Neural cell (in vitro differentiated cells): ENCODE measurements around the gene CD200. TPM values are rescaled to one million over a fixed set of nuclear protein-coding genes. Genes with fewer than 3 reads are reported as not detected.

ENCODE experiments used
- H2AFZ ChIP-seq: fragments of 200-600, 300-800 bp; sonication (generic), shearing (Covaris generic); 2 replicates; pipeline ENCODE4 v1.6.0; 2014; ENCODE audit warnings: low read depth, mild to moderate bottlenecking, antibody characterized with exemption, low read length, moderate library complexity
- H3F3A ChIP-seq: fragments of 200-600 bp; shearing (Covaris generic); 2 replicates; pipeline ENCODE4 v1.6.1; 2016; ENCODE audit warnings: mild to moderate bottlenecking, moderate library complexity, mixed read lengths, antibody characterized with exemption, low read length; ENCODE audit not compliant: insufficient read depth, poor library complexity, severe bottlenecking
- H3K27ac ChIP-seq: fragments of 200-600, 300-800 bp; sonication (generic), shearing (Covaris generic); 2 replicates; pipeline ENCODE4 v1.5.1; 2014; ENCODE audit warnings: mild to moderate bottlenecking, low read length, moderate library complexity
- H3K27me3 ChIP-seq: fragments of 300-800, 200-600 bp; sonication (generic), shearing (Covaris generic); 2 replicates; pipeline ENCODE4 v1.6.0; 2014; ENCODE audit warnings: mild to moderate bottlenecking, low read depth, low read length, moderate library complexity; ENCODE audit not compliant: insufficient read depth
- H3K36me3 ChIP-seq: fragments of 300-800, 200-600 bp; sonication (generic), shearing (Covaris generic); 2 replicates; pipeline ENCODE4 v1.5.1; 2014; ENCODE audit warnings: mild to moderate bottlenecking, antibody characterized with exemption, low read length, moderate library complexity; ENCODE audit not compliant: insufficient read depth
- H3K4me2 ChIP-seq: fragments of 300-800, 200-600 bp; sonication (generic), shearing (Covaris generic); 2 replicates; pipeline ENCODE4 v1.6.0; 2014; ENCODE audit warnings: mild to moderate bottlenecking, low read length
- H3K4me3 ChIP-seq: fragments of 300-800, 200-600 bp; sonication (generic), shearing (Covaris generic); 2 replicates; pipeline ENCODE4 v1.5.1; 2014; ENCODE audit warnings: mild to moderate bottlenecking, low read length, moderate library complexity
- H3K79me2 ChIP-seq: fragments of 200-600 bp; shearing (Covaris generic); replicated peaks from 2 replicates; pipeline ENCODE4 v1.6.0; 2014; ENCODE audit warnings: mild to moderate bottlenecking, low read length, moderate library complexity; ENCODE audit not compliant: insufficient read depth
- H3K9ac ChIP-seq: fragments of 300-800, 200-600 bp; sonication (generic), shearing (Covaris generic); 2 replicates; pipeline ENCODE4 v1.6.1; 2016; ENCODE audit warnings: mild to moderate bottlenecking, low read length, mixed read lengths
- H3K9me2 ChIP-seq: fragments of 200-600 bp; shearing (Covaris generic); 2 replicates; pipeline ENCODE4 v1.6.1; 2016; ENCODE audit warnings: mild to moderate bottlenecking, low read length, mixed read lengths; ENCODE audit not compliant: insufficient read depth
- H3K9me3 ChIP-seq: fragments of 200-600, 300-800 bp; sonication (generic), shearing (Covaris generic); 2 replicates; pipeline ENCODE4 v1.6.1; 2016; ENCODE audit warnings: mild to moderate bottlenecking, mixed run types, low read length, moderate library complexity, mixed read lengths
- H4K20me1 ChIP-seq: fragments of 200-600 bp; shearing (Covaris generic); 2 replicates; pipeline ENCODE4 v1.6.1; 2016; ENCODE audit warnings: mild to moderate bottlenecking, mixed run types; ENCODE audit not compliant: insufficient read depth
- EP300 ChIP-seq: fragments of 450-650 bp; conservative IDR thresholded peaks from 2 replicates; pipeline ENCODE4 v1.6.1; 2014; ENCODE audit warnings: antibody characterized with exemption, mild to moderate bottlenecking, moderate library complexity; ENCODE audit not compliant: poor library complexity, severe bottlenecking
- EZH2 ChIP-seq: fragments of 200-600, 300-800 bp; shearing (Covaris generic), sonication (generic); IDR thresholded peaks from 2 replicates; pipeline ENCODE4 v1.6.1; 2014; ENCODE audit warnings: antibody characterized with exemption, low read length, borderline replicate concordance, mild to moderate bottlenecking; ENCODE audit not compliant: insufficient read depth, poor library complexity, severe bottlenecking
- MXI1 ChIP-seq: fragments of 450-650 bp; conservative IDR thresholded peaks from 2 replicates; pipeline ENCODE4 v1.6.1; 2014; ENCODE audit warnings: antibody characterized with exemption, mild to moderate bottlenecking; ENCODE audit not compliant: poor library complexity, severe bottlenecking
- POLR2AphosphoS5 ChIP-seq: IDR thresholded peaks from 2 replicates; pipeline ENCODE4 v1.6.1; 2012
- RAD21 ChIP-seq: fragments of 450-650 bp; conservative IDR thresholded peaks from 2 replicates; pipeline ENCODE4 v1.6.1; 2014; ENCODE audit warnings: antibody characterized with exemption, mild to moderate bottlenecking, moderate library complexity
- SMC3 ChIP-seq: fragments of 450-650 bp; conservative IDR thresholded peaks from 2 replicates; pipeline ENCODE4 v1.6.1; 2014; ENCODE audit warnings: antibody characterized with exemption, mild to moderate bottlenecking, moderate library complexity; ENCODE audit not compliant: poor library complexity
- TAF1 ChIP-seq: IDR thresholded peaks from 2 replicates; pipeline ENCODE4 v1.6.1; 2012; ENCODE audit warnings: low read depth
- polyA plus RNA-seq: library from polyadenylated mRNA; depleted of rRNA; stranded (reverse); fragments of >200 nt; gene quantifications from 2 replicates; pipeline ENCODE4 v1.2.3, GENCODE V29; 2014
- TF ChIP-seq, protein P1 (sequence below): fragments of 450-650 bp; IDR thresholded peaks from 2 replicates; pipeline ENCODE4 v1.5.1; 2014; ENCODE audit warnings: antibody characterized with exemption, mild to moderate bottlenecking, moderate library complexity; ENCODE audit not compliant: poor library complexity, severe bottlenecking
- TF ChIP-seq, protein P2 (sequence below): IDR thresholded peaks from 2 replicates; pipeline ENCODE4 v1.6.1; 2012; ENCODE audit warnings: borderline replicate concordance

CD200 gene
- polyA plus RNA-seq, 1 donor from 2014 or later = 174 TPM

DNA sequence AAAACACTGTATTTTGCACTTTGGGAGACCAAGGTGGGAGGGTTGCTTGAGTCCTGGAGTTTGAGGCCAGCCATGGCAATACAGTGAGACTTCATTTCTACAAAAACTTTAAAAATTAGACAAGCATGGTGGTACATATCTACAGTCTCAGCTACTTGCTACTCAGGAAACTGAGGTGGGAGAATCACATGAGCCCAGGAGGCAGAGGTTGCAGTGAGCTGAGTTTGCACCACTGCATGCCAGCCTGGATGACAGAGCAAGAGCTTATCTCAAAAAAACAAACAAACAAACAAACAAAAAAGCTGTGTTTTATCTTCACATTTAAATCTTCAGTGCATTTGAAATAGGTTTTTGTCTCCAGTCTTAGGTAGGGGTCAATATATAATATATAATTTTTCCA is 34.2 kb upstream of the CD200 start:
- Histone ChIP-seq H3K4me2 (no peak overlapping the region), H3F3A (no peaks in the 10 kb centered on the region), H4K20me1 (no peaks in the 10 kb centered on the region), H3K9me2 (no peaks in the 10 kb centered on the region), H2AFZ (no peak overlapping the region), H3K9ac (no peak overlapping the region), H3K36me3 (no peaks in the 10 kb centered on the region), H3K9me3 (no peaks in the 10 kb centered on the region), H3K79me2 (no peaks in the 10 kb centered on the region), H3K27ac (no peak overlapping the region), H3K27me3 (no peaks in the 10 kb centered on the region), H3K4me3 (no peak overlapping the region)
- TF ChIP-seq POLR2AphosphoS5 (no peak), EP300 (no peak), SMC3 (no peak), TAF1 (no peak), EZH2 (no peak), RAD21 (no peak), MXI1 (no peak)
- TF ChIP-seq, protein P1, sequence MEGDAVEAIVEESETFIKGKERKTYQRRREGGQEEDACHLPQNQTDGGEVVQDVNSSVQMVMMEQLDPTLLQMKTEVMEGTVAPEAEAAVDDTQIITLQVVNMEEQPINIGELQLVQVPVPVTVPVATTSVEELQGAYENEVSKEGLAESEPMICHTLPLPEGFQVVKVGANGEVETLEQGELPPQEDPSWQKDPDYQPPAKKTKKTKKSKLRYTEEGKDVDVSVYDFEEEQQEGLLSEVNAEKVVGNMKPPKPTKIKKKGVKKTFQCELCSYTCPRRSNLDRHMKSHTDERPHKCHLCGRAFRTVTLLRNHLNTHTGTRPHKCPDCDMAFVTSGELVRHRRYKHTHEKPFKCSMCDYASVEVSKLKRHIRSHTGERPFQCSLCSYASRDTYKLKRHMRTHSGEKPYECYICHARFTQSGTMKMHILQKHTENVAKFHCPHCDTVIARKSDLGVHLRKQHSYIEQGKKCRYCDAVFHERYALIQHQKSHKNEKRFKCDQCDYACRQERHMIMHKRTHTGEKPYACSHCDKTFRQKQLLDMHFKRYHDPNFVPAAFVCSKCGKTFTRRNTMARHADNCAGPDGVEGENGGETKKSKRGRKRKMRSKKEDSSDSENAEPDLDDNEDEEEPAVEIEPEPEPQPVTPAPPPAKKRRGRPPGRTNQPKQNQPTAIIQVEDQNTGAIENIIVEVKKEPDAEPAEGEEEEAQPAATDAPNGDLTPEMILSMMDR = no peak
- TF ChIP-seq, protein P2, sequence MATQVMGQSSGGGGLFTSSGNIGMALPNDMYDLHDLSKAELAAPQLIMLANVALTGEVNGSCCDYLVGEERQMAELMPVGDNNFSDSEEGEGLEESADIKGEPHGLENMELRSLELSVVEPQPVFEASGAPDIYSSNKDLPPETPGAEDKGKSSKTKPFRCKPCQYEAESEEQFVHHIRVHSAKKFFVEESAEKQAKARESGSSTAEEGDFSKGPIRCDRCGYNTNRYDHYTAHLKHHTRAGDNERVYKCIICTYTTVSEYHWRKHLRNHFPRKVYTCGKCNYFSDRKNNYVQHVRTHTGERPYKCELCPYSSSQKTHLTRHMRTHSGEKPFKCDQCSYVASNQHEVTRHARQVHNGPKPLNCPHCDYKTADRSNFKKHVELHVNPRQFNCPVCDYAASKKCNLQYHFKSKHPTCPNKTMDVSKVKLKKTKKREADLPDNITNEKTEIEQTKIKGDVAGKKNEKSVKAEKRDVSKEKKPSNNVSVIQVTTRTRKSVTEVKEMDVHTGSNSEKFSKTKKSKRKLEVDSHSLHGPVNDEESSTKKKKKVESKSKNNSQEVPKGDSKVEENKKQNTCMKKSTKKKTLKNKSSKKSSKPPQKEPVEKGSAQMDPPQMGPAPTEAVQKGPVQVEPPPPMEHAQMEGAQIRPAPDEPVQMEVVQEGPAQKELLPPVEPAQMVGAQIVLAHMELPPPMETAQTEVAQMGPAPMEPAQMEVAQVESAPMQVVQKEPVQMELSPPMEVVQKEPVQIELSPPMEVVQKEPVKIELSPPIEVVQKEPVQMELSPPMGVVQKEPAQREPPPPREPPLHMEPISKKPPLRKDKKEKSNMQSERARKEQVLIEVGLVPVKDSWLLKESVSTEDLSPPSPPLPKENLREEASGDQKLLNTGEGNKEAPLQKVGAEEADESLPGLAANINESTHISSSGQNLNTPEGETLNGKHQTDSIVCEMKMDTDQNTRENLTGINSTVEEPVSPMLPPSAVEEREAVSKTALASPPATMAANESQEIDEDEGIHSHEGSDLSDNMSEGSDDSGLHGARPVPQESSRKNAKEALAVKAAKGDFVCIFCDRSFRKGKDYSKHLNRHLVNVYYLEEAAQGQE = no peak

DNA sequence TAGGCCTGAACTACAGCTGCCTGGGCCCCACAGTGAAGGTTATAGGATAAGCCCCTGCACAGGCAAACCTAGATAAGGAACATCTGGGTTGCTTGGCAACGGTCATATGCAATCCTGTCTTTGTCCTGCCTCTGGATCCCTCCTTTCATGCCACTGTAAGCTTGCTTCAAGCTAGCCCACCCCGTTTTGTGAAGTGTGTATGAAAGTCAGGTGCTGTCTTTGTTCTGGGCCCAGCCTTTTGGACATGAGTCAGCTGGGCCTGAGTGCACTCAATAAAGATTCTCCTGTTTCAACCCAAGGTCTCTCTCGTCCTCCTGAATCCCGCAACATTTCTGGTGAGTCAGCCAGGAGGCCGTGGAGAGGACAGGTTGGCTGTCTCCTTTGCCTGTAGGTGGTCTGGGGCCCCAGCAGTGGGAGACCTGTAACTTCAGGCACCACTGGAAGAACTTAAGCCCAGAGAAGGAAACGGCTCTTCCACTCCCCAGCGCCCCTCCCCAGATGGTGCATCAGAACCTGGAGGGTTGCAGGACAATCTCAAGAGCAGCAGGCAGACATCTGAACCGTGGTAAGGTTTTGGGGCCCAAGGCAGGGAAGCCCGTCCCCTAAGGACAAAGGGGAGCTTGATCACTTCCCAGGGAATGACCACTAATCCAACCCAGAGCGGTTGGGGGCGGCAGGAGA is 30.7 kb upstream of the CD200 start:
- Histone ChIP-seq H3K27ac (no peak overlapping the region), H3K4me3 (no peak overlapping the region), H3K9me3 (no peaks in the 10 kb centered on the region), H2AFZ (no peak overlapping the region), H3F3A (no peaks in the 10 kb centered on the region), H3K79me2 (no peaks in the 10 kb centered on the region), H4K20me1 (no peaks in the 10 kb centered on the region), H3K27me3 (no peaks in the 10 kb centered on the region), H3K9me2 (no peaks in the 10 kb centered on the region), H3K9ac (no peak overlapping the region), H3K4me2 (no peak overlapping the region), H3K36me3 (no peaks in the 10 kb centered on the region)
- TF ChIP-seq TAF1 (no peak), EP300 (no peak), SMC3 (no peak), RAD21 (no peak)
- TF ChIP-seq, protein P1 = no peak
